T-helper 9 cell (primary cell): Measurements from ENCODE around the gene FOXP1.

ENCODE experiments used
- DNase-seq: peaks from one replicate; pipeline ENCODE4 v3.0.0-alpha.2; 2020

Gene FOXP1

DNA sequence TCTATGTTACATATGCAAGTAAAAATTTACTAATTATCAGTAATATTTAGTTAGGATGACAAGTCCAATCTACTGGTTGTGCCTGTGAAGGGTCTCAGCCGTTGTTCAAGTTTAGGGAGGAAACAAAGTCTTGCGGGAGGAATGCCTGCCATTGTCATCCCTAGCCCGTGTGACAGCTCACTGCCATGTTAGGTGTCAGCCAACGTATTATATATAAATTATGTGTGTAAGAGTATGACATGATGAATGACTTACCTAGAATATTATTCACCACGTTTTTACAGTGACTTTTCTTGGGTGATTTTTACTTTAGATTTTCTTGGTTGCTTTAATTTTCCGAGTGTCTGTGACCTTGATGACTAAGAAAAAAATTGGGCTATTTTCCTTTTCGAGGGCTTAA, 656.7 kb downstream of the FOXP1 start:
- no peak for DNase-seq

GRCh38 chr3:70919661-70920060, 663.9 kb downstream of the FOXP1 start:
- DNase-seq, result no peak

GRCh38 chr3:70919091-70919490, 664.4 kb downstream of the FOXP1 start:
- DNase-seq, result no peak

GRCh38 chr3:70916375-70917055, 667.0 kb downstream of the FOXP1 start:
- DNase-seq, result no peak

DNA sequence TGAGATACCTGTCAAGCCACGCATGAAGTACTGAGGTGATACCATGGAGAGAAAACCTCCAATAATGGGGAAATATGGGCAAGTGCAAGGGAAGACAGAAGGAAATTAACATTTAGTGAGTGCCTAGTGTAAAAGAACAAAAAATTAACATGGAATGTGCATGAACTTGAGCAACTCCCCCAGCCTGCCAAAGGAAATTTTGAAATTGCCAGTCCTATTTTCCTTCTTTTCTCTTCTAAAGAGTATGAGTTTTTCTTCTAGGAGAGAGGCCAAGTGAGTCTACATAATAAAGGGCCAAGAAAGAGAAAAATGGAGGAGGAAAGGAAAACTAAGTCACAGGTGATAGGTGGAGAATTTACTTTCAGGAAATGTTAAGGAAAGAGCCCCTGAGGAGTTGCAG, 668.7 kb downstream of the FOXP1 start:
- no peak for DNase-seq

GRCh38 chr3:70911719-70912118, 671.8 kb downstream of the FOXP1 start:
- no peak for DNase-seq

DNA sequence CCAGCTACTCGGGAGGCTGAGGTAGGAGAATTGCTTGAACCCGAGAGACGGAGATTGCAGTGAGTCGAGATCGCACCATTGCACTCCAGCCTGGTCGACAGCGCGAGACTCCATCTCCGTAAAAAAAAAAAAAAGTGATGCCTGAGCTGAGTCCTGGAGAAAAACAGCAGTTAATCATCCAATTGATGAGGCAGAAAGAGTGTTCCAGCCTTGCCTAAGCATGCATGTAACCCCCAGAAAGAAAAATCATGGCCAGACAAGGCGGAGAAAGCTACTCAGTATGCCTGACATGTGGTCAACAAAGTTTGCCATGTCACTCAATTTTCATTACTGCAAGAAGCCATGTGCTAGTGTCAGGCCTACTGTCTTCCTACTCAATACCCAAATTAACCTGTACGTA, 678.0 kb downstream of the FOXP1 start:
- no peak for DNase-seq
